ENCODE results near the gene FKBP15. TPM values are rescaled to one million over a fixed set of nuclear protein-coding genes. Genes with fewer than 3 reads are reported as not detected.

The FKBP15 gene
- total RNA-seq, 3 donors from 2014 or later: 23.3 to 41.0 (median 36.8) TPM

DNA sequence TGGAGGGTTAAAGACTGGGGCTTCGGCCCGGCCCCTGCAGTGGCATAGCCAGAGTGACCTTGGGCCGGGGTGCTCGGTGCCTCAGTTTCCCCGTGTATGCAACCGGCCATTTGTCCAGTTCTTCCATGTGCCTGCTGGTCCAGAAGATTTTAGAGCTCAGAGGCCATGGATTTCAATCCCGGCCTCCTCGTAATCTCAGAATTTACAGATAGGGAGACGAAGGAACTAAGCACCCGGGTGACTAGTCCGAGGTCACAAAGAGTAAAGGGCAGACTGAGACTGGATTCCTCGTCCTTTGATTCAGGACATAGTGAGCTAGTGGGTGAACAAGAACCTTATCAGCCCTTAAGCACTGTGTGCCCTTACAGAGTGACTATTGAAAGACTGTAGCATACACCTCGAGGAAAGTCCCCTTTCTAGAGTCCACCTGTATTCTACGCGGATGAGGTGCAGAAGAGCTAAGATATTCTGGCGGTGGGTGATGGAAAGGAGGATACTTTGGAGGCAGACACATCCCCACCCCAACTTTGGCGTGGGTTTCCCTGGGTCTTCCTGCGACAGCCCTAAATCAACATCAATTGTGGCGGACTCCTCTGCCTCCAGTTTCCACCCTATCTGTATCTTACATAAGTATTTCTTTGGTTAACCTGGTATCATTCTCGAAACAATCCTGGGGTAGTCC is 864 bp upstream of the FKBP15 start:
- peak overlapping the region; percentile 74 to 97 (median 76) for H3K4me3 ChIP-seq
- peaks cover 6 to 11% of the 10 kb centered on the region in 2 donors for H3K4me1 ChIP-seq
- TF ChIP-seq POLR2AphosphoS5 (IDR thresholded peaks at IDR 0.05) (no peak), CTCF (IDR thresholded peaks at IDR 0.05) (no peak), POLR2A (IDR thresholded peaks at IDR 0.05) (no peak)
- DNase-seq (ENCODE audit: low spot score in 2 of 2): no peak
- H3K27me3 ChIP-seq: no peaks in the 10 kb centered on the region
- H3K36me3 ChIP-seq: no peaks in the 10 kb centered on the region
- no peaks in the 10 kb centered on the region for H3K9me3 ChIP-seq
- peak overlapping the region; percentile 87 to 94 for H3K27ac ChIP-seq
- intact Hi-C loops (cut with DNase I; ENCODE audit: low total_unique reads): no loop called here

DNA sequence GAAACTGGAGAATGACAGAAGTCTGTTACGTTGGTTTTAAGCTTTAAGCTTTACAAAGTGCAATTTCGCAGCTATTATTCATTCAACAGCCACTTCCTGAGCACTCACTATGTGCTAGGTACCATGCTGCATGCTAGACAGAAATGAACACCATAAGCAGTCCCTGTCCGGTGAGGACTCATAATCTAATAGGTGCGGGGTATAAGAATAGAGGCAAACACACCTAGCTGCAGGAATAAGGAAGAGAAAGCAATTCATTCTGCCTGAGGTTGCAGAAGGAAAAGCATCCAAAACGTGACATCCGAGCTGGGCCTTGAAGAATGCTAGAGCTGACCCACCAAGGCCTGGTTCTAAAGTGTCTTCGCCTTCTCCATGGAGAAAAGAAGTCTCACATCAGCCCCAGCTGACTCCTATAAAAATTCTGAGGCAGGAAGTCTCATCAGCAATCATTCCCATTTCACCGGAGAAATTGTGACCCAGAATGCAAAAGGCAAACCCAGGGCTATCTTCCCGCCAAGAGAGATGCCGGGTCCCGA is 542 bp downstream of the FKBP15 start:
- intact Hi-C loops (cut with DNase I; ENCODE audit: low total_unique reads): no loop called here
- H3K27me3 ChIP-seq: no peaks in the 10 kb centered on the region
- DNase-seq (ENCODE audit: low spot score in 2 of 2): no peak
- TF ChIP-seq POLR2A (IDR thresholded peaks at IDR 0.05) (no peak), CTCF (IDR thresholded peaks at IDR 0.05) (no peak), POLR2AphosphoS5 (IDR thresholded peaks at IDR 0.05) (no peak)
- no peaks in the 10 kb centered on the region for H3K9me3 ChIP-seq
- no peaks in the 10 kb centered on the region for H3K36me3 ChIP-seq
- H3K4me1 ChIP-seq: peaks cover 6 to 11% of the 10 kb centered on the region in 2 donors
- H3K4me3 ChIP-seq: peak overlapping the region; percentile 74 to 97 (median 76)
- H3K27ac ChIP-seq: peak overlapping the region; percentile 87 to 94

GRCh38 chr9:113219969-113220368 is 1.1 kb downstream of the FKBP15 start:
- TF ChIP-seq POLR2AphosphoS5 (IDR thresholded peaks at IDR 0.05) (no peak), CTCF (IDR thresholded peaks at IDR 0.05) (no peak), POLR2A (IDR thresholded peaks at IDR 0.05) (no peak)
- H3K27me3 ChIP-seq: no peaks in the 10 kb centered on the region
- DNase-seq (ENCODE audit: low spot score in 2 of 2): no peak
- no peaks in the 10 kb centered on the region for H3K9me3 ChIP-seq
- H3K4me1 ChIP-seq: peaks cover 6 to 11% of the 10 kb centered on the region in 2 donors
- intact Hi-C loops (cut with DNase I; ENCODE audit: low total_unique reads): no loop called here
- H3K27ac ChIP-seq: no peak overlapping the region
- peak overlapping the region; percentile 74 to 97 (median 76) for H3K4me3 ChIP-seq
- H3K36me3 ChIP-seq: no peaks in the 10 kb centered on the region

DNA sequence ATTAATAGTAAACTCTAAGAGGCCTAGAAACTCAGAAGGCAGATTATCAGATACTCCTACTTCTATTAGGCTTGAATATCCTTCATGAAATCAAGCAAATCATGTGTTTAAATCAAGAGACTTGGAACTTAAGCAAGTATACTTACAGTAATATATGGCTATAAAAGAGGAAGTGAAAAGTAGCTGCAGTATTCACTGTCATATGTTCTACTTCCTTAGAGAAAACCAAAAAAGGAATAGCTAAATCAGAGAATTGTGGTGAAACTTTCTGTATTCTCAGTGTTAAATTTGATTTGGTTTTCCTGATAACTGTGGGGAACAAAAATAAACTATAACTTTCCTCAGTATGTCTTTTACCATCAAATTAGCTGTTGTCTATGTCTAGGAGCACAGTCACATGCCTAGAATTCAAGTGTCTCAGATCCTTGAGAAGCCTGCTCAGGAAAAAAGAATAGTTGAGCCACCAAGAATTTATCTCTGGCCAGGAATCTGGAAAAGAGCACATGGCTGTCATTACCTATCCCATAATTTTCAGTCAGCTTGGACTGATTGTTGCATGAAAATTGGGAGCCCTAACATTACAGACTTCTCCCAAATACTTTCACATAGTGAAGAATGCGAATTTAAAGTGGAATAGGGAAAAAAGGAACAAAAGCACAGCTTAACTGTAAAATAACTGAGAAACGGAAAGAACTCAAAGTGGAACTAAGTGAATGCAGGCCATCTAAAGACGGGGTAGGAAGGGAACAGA is 1.7 kb downstream of the FKBP15 start:
- Histone ChIP-seq H3K27ac (no peak overlapping the region), H3K4me3 (peak overlapping the region in 2 of 3 donors; percentile 76 to 97), H3K27me3 (no peaks in the 10 kb centered on the region)

More for the DNA sequence above, 1.7 kb downstream of the FKBP15 start:
- Histone ChIP-seq H3K9me3 (no peaks in the 10 kb centered on the region), H3K36me3 (no peaks in the 10 kb centered on the region), H3K4me1 (peaks cover 6 to 11% of the 10 kb centered on the region in 2 donors)
- no peak for TF ChIP-seq POLR2AphosphoS5 (IDR thresholded peaks at IDR 0.05)
- TF ChIP-seq CTCF (IDR thresholded peaks at IDR 0.05): no peak
- no peak for TF ChIP-seq POLR2A (IDR thresholded peaks at IDR 0.05)
- intact Hi-C loops (cut with DNase I; ENCODE audit: low total_unique reads): no loop called here
- no peak for DNase-seq (ENCODE audit: low spot score in 2 of 2)
